Measurements from ENCODE around the gene LRP1B. TPM values are rescaled to one million over a fixed set of nuclear protein-coding genes. Genes with fewer than 3 reads are reported as not detected.

LRP1B gene
- polyA plus RNA-seq, 1 donor from 2014 or later, result 12.7 TPM

DNA sequence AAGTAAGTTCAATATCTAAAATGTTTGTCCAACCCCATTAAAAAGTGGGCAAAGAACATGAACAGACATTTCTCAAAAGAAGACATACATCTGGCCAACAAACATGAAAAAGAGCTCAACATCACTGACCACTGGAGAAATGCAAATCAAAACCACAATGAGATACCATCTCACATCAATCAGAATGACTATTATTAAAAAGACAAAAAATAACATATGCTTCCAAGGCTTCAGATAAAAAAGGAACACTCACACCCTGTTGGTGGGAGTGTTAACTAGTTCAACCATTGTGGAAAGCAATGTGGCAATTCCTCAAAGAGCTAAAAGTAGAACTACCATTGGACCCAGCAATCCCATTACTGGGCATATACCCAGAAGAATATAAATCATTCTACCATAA is 931.1 kb downstream of the LRP1B start:
- Histone ChIP-seq H3K9me2 (ENCODE audit: insufficient read depth, low read length) (no peaks in the 10 kb centered on the region), H2AFZ (ENCODE audit: low read depth, low read length) (no peak overlapping the region), H3K27ac (ENCODE audit: low read length) (no peak overlapping the region), H3K79me2 (replicated peaks; ENCODE audit: insufficient read depth, low read length) (no peaks in the 10 kb centered on the region), H3K9me3 (ENCODE audit: low read length) (no peaks in the 10 kb centered on the region), H3K36me3 (ENCODE audit: insufficient read depth, low read length) (no peaks in the 10 kb centered on the region), H3F3A (ENCODE audit: insufficient read depth, low read length, poor library complexity, severe bottlenecking) (no peaks in the 10 kb centered on the region), H4K20me1 (ENCODE audit: insufficient read depth) (no peaks in the 10 kb centered on the region), H3K27me3 (ENCODE audit: insufficient read depth, low read depth, low read length) (no peaks in the 10 kb centered on the region), H3K4me2 (ENCODE audit: low read length) (no peak overlapping the region), H3K4me3 (ENCODE audit: low read length) (no peak overlapping the region), H3K9ac (ENCODE audit: low read length) (no peak overlapping the region)
- TF ChIP-seq, protein P1, sequence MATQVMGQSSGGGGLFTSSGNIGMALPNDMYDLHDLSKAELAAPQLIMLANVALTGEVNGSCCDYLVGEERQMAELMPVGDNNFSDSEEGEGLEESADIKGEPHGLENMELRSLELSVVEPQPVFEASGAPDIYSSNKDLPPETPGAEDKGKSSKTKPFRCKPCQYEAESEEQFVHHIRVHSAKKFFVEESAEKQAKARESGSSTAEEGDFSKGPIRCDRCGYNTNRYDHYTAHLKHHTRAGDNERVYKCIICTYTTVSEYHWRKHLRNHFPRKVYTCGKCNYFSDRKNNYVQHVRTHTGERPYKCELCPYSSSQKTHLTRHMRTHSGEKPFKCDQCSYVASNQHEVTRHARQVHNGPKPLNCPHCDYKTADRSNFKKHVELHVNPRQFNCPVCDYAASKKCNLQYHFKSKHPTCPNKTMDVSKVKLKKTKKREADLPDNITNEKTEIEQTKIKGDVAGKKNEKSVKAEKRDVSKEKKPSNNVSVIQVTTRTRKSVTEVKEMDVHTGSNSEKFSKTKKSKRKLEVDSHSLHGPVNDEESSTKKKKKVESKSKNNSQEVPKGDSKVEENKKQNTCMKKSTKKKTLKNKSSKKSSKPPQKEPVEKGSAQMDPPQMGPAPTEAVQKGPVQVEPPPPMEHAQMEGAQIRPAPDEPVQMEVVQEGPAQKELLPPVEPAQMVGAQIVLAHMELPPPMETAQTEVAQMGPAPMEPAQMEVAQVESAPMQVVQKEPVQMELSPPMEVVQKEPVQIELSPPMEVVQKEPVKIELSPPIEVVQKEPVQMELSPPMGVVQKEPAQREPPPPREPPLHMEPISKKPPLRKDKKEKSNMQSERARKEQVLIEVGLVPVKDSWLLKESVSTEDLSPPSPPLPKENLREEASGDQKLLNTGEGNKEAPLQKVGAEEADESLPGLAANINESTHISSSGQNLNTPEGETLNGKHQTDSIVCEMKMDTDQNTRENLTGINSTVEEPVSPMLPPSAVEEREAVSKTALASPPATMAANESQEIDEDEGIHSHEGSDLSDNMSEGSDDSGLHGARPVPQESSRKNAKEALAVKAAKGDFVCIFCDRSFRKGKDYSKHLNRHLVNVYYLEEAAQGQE (IDR thresholded peaks at IDR 0.05; ENCODE audit: borderline replicate concordance), result no peak
- TF ChIP-seq SMC3 (conservative IDR thresholded peaks at IDR 0.05; ENCODE audit: poor library complexity) (no peak), EZH2 (IDR thresholded peaks at IDR 0.05; ENCODE audit: borderline replicate concordance, insufficient read depth, low read length, poor library complexity, severe bottlenecking) (no peak), CTCF (IDR thresholded peaks at IDR 0.05; ENCODE audit: poor library complexity, severe bottlenecking) (no peak)

DNA sequence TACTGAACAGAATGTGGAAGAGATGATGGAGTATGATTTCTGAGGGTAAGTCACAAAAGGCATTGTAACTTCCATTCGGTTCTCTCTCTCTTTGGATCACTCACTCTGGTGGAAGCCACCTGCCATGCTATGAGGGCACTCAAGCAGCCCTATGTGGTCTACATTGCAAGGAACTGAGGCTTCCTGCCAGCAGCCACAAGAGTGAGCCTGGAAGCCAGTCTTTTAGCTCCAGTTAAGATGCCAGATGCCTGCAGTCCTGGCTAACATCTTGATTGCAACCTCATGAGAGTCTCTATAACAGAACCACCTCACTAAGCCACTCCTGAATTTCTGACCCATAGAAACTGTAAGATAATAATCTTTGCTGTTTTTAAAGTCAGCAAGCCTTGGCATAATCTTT is 935.7 kb downstream of the LRP1B start:
- TF ChIP-seq MXI1 (conservative IDR thresholded peaks at IDR 0.05; ENCODE audit: poor library complexity, severe bottlenecking) (no peak), EZH2 (IDR thresholded peaks at IDR 0.05; ENCODE audit: borderline replicate concordance, insufficient read depth, low read length, poor library complexity, severe bottlenecking) (no peak), SMC3 (conservative IDR thresholded peaks at IDR 0.05; ENCODE audit: poor library complexity) (no peak), RAD21 (conservative IDR thresholded peaks at IDR 0.05) (no peak), TAF1 (IDR thresholded peaks at IDR 0.05; ENCODE audit: low read depth) (no peak), POLR2AphosphoS5 (IDR thresholded peaks at IDR 0.05) (no peak), EP300 (conservative IDR thresholded peaks at IDR 0.05; ENCODE audit: poor library complexity, severe bottlenecking) (no peak), CTCF (IDR thresholded peaks at IDR 0.05; ENCODE audit: poor library complexity, severe bottlenecking) (no peak)
- TF ChIP-seq, protein P1 (IDR thresholded peaks at IDR 0.05; ENCODE audit: borderline replicate concordance), result no peak
- Histone ChIP-seq H3K27me3 (ENCODE audit: insufficient read depth, low read depth, low read length) (no peaks in the 10 kb centered on the region), H3K4me3 (ENCODE audit: low read length) (no peak overlapping the region), H3F3A (ENCODE audit: insufficient read depth, low read length, poor library complexity, severe bottlenecking) (no peaks in the 10 kb centered on the region), H3K36me3 (ENCODE audit: insufficient read depth, low read length) (no peaks in the 10 kb centered on the region), H3K9me3 (ENCODE audit: low read length) (no peaks in the 10 kb centered on the region), H3K4me2 (ENCODE audit: low read length) (no peak overlapping the region), H2AFZ (ENCODE audit: low read depth, low read length) (no peak overlapping the region), H3K9me2 (ENCODE audit: insufficient read depth, low read length) (no peaks in the 10 kb centered on the region), H3K27ac (ENCODE audit: low read length) (no peak overlapping the region), H3K9ac (ENCODE audit: low read length) (no peak overlapping the region), H3K79me2 (replicated peaks; ENCODE audit: insufficient read depth, low read length) (no peaks in the 10 kb centered on the region), H4K20me1 (ENCODE audit: insufficient read depth) (no peaks in the 10 kb centered on the region)

Measured in neural cell (in vitro differentiated cells).